HG02588 (cell line): ENCODE measurements around the gene BLID.

Experiments
- ATAC-seq: cut with Tn5 transposase; IDR thresholded peaks from one replicate; pipeline ENCODE4 v1.9.1; 2021; ENCODE audit warnings: mild to moderate bottlenecking, moderate library complexity; ENCODE audit not compliant: unreplicated experiment

The BLID gene, protein sequence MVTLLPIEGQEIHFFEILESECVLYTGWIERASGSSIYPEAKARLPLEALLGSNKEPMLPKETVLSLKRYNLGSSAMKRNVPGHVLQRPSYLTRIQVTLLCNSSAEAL

GRCh38 chr11:122115524-122116379, at the start of gene BLID:
Gene BLID (minus strand): TSS chr11:122116215. CDS start chr11:122115922, 293 bp downstream.
- ATAC-seq = no peak

- ATAC-seq = no peak
Observed at GRCh38 chr11:122163053-122163819, 47.2 kb upstream of the BLID start.

DNA sequence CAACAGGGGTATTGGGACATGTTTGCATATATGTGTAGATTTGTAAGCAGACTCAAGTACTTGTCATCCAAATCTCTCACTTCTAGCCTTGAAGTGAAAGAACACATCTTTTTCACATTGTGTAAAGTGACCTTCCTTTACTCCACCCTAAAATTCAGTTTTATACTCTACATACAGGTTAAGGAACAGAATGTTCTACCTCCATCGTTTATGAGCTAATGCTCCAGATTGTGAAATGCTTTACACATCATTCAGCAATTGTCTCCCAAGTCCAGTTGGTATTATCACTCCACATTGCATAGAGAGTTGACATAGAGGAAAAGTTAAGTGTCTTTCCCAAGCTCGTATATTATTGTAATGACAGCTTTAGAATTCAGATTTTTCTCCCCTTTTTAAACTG, 46.1 kb upstream of the BLID start:
- no peak for ATAC-seq

GRCh38 chr11:122160841-122161590, 45.0 kb upstream of the BLID start:
- no peak for ATAC-seq

DNA sequence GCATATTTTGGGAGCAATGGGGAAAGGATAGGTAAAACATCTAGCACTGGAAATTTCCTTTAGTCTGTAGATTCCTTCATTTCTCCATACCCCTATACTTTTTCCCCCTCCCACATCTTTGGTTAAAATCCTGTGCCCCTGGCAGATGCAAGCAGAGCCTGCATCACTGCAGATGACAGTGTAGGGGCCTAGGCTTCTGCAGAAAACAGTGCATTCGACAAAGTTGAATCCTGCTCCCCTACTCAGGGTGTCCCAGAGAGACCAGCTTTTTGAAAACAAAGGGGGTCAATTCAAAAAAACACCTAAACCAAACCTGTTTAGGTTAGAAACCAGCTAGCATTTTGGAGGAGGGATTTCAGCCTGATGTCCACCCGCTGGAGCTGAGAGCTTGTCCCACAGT, 43.8 kb upstream of the BLID start:
- ATAC-seq = no peak

DNA sequence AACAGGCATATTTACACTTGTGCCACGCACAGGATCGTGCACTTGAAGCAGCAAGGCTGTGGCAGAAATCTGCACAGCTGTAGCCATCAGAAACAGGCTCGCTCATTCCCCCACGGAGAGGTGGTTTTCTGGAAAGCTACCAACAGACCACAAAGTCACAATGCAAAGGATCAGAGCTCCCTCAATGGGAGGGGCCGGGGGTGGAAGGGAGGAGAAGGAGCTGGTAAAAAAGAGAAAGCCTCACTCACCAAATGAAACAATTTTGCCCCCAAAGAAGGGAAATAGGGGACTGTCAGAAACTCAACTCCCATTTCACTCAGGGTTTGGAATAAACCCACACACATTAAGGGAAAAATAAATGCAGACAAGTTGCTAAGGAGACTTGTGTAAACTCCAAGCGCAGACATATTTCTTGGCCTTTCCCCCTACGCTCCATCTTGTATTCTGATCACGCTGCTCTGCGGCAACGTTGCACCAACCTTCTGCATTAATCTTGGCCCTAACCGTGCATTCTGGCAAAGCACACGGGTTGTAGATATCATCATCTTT, 43.2 kb upstream of the BLID start:
- no peak for ATAC-seq

DNA sequence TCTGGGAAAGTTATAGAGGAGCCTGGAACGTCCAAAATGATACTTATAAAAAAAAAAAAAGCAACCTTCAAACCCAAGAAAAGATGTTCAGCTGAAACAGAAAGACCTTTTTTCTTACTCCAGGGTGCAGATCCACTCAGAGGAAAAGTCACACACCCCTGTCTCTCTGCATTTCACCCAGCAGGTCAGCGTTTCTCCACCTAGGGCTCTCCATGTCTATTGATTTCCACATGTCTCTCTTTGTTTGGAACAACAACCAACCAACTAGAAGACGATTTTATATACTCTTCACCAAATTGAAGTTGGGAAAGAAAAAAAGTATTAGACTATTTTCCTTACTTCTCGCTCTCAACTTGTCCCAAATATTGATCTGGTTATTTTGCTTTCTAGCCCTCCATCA, 42.2 kb upstream of the BLID start:
- ATAC-seq = no peak

DNA sequence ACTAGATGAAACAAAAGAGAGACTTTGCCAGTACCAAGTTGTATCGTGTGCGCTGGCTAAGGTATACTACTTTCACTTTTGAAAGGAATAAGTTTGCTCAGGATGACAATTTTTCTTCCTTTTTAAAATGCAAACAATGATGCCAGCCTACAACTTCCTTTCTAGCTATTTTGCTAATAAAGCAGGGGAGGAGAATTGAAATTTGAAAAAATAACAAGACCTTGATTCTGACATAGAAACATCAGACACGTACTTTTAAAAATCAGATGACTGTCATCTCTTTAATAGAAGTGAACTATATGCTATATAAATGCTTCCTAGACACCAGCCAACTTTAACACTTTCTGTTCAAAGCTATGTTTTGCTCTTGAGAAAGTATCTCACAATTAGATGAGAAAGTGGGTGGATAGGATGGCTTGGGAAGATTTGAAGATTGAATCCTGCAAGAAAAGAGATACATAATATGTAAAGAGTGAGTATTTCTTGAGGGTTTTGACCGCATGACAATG, 41.7 kb upstream of the BLID start:
- ATAC-seq = no peak

DNA sequence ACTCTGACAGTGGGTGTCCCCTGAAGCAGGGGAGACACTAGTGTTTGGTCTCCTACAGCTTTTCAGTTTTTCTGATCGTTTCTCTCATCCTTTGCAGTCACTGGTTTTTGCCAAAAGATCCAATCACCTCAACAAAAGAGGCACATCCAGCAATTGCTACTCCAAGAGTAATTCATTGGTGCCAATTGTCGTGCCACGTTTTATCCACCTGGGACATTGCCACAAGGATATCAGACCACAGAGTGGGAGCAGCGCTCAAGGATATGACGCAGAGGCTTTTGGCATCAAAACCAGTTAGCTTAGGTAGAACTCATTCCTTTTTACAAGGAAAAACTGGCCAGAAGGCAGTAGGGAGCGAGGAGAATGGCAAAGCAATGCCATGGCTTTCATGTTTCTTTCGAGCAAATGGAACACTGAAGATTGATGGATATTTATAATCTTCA, 40.9 kb upstream of the BLID start:
- no peak for ATAC-seq

DNA sequence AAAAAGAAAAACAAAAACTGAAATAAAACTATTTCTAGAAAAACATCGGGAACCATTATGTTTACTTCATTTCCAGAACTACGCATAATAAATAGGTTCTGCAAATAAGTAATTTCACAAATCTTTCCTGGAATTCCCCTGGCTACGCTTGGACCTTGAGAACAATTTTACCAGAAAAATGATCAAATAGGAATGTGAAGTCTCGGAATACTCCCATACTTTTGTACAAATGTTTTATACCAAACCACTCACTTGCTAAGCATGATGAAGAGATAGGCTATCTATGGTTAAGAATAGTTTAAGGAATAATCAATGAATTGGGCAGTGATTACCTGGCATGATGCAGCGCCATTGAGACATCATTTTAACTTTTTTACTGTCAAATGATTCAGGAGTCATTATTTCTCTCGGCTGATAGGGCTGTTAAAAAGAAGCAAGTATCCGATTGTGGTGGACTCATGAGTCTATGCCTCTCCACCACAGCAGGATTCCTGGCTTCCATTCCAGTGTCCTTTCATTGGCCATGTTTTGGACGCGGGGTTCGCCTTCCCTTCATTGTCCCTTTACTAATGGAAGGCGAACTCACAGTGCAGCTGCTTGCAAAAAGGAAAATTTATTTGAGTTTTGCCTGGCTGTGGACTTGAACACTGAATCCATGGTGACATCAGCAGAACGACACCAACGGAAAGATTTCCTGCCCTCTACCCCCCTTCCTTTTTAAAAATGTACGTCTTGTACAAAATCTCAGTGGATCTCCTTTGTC, 39.9 kb upstream of the BLID start:
- ATAC-seq = no peak

DNA sequence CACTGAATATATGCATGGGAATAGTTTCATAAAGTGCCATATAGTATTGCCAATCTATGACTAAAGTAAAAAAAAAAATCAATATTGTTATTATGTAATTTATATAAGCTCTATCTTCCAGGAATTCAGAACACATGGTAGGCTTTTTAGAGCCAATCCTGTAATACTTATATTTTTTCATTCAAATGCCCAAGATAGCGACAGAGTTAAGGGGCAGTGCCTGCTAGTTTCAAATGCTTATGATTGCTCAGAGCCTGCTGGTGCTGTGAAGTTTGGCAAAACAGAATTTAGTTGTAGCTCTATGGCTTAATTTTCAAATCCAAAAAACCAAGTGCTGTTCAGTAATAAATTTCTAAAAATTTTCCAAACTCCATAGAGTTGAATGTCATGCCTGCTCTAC, 39.0 kb upstream of the BLID start:
- no peak for ATAC-seq

DNA sequence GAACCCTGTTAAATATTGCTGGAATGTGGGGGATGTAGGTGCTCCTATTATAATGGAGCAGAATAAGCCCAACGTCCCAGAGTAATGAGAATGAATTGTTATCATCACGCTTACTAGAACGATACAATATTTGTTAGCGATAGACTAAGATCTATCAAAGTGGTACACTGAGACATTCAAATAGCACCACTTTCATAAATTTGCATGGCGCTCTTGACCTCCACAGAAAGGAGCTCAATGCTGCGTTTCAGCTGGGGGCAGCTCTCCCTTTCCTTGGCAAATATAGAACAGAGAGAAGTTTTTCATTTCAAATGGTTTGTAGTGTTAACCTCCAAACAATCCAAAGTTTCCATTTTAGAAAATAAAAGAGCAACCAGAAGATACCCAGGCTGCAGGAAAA, 38.2 kb upstream of the BLID start:
- ATAC-seq = no peak

DNA sequence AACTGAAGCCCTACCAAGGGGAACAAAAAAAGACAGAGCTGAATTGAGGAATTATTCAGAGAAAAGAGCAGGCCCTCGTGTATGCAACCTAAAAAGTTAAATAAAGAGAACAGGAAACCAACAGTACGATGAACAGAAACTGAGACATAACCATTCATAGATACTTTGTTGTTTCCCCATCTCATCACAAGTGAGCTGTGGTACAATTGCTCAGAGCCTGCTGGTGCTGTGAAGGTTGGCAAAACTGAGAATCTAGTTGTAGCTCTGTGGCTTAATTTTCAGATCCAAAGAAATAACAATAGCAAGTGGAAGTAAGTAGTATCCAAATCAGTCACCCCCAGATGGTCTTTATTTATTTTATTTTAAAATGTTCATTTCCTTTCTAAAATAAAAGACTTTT, 37.7 kb upstream of the BLID start:
- no peak for ATAC-seq

GRCh38 chr11:122150216-122151124, 34.5 kb upstream of the BLID start:
- no peak for ATAC-seq

- no peak for ATAC-seq
Observed at GRCh38 chr11:122149202-122149601, 33.2 kb upstream of the BLID start.

GRCh38 chr11:122146475-122146874, 30.5 kb upstream of the BLID start:
- no peak for ATAC-seq

GRCh38 chr11:122145715-122146274, 29.8 kb upstream of the BLID start:
- no peak for ATAC-seq

- no peak for ATAC-seq
Observed at GRCh38 chr11:122144752-122145151, 28.7 kb upstream of the BLID start.

GRCh38 chr11:122141725-122142124, 25.7 kb upstream of the BLID start:
- ATAC-seq = no peak
